HCT116 (cell line): ENCODE data around the gene TEX2. TPM values are rescaled to one million over a fixed set of nuclear protein-coding genes. Genes with fewer than 3 reads are reported as not detected.

Experiments used
- ATAC-seq: fragments of 200-7000 bp; cut with Tn5 transposase; 2 replicates; pipeline ENCODE4 v1.9.1; 2020; ENCODE audit warnings: mild to moderate bottlenecking, moderate library complexity
- BruUV-seq: library from RNA; stranded (reverse); fragments of 400-500 nt; replicated peaks from 2 replicates; lab custom pipeline; 2021; lab: Mats Ljungman, UMichigan
- CTCF ChIA-PET: fragments of 300-600 bp; sonication (Branson Sonifier 250); formaldehyde crosslinking; loops from one replicate; lab custom pipeline; 2021; ENCODE audit warnings: antibody characterized with exemption; lab: Charles Lee
- POLR2A ChIA-PET: fragments of 300-600, 350-600 bp; sonication (Branson Sonifier 250); formaldehyde crosslinking; loops from one replicate; lab custom pipeline; 2021; ENCODE audit warnings: antibody characterized with exemption; lab: Charles Lee
- RAD21 ChIA-PET, 2 experiments: fragments of 300-600 bp; sonication (Branson Sonifier 250); formaldehyde crosslinking; loops; one replicate each; lab custom pipeline; 2023; ENCODE audit warnings: low total read pairs in 2 of 2; ENCODE audit not compliant: uncharacterized antibody in 2 of 2, unreplicated experiment in 2 of 2, low non-redundant PET in 1 of 2; lab: Charles Lee
- DNase-seq: peaks from one replicate; pipeline ENCODE4 v3.0.0-alpha.2; 2010; ENCODE audit warnings: low read depth, low spot score
- H2AFZ ChIP-seq: fragments of 200-600 bp; shearing (Covaris generic), sonication (generic); 2 replicates; pipeline ENCODE4 v1.6.1; 2017; ENCODE audit warnings: low read depth, mixed run types, mixed read lengths, antibody characterized with exemption, low read length; ENCODE audit not compliant: poor library complexity, severe bottlenecking
- H3K27ac ChIP-seq: 2 replicates; pipeline ENCODE4 v1.5.1; 2012; ENCODE audit warnings: low read depth, low read length
- H3K27me3 ChIP-seq: fragments of 200-600 bp; sonication (generic); 2 replicates; pipeline ENCODE4 v1.6.1; 2016; ENCODE audit warnings: mixed run types, low read length, mixed read lengths; ENCODE audit not compliant: insufficient read depth
- H3K36me3 ChIP-seq, 2 experiments: fragments of 200-500 bp in 1 of 2; fragments of 200-600 bp in 1 of 2; sonication (Bioruptor generic) in 1 of 2; sonication (generic) in 1 of 2; 2 replicates each; pipeline versions ENCODE4 v1.5.1 to v1.6.1; 2014 to 2016; ENCODE audit warnings: low read length in 2 of 2, inconsistent platforms in 1 of 2, mixed read lengths in 1 of 2, mixed run types in 1 of 2; ENCODE audit not compliant: insufficient read depth in 2 of 2, control insufficient read depth in 1 of 2
- H3K4me1 ChIP-seq, 2 experiments: fragments of 200-600 bp in 1 of 2; sonication (generic) in 1 of 2; 2 replicates each; pipeline versions ENCODE4 v1.5.1 to v1.6.1; 2012 to 2017; ENCODE audit warnings: low read length in 2 of 2, inconsistent platforms in 1 of 2, mild to moderate bottlenecking in 1 of 2, mixed read lengths in 1 of 2, mixed run types in 1 of 2, moderate library complexity in 1 of 2; ENCODE audit not compliant: insufficient read depth in 2 of 2, control insufficient read depth in 1 of 2
- H3K4me2 ChIP-seq: fragments of 200-600 bp; sonication (generic); 2 replicates; pipeline ENCODE4 v1.6.1; 2017; ENCODE audit warnings: mixed run types, low read length, mixed read lengths
- H3K4me3 ChIP-seq, 2 experiments: fragments of 200-600 bp in 1 of 2; sonication (generic) in 1 of 2; replicated peaks in 1 of 2; 2 replicates each; pipeline ENCODE4 v1.5.1; 2011 to 2016; ENCODE audit warnings: low read length in 2 of 2, control low read depth in 1 of 2, low read depth in 1 of 2, mild to moderate bottlenecking in 1 of 2, mixed read lengths in 1 of 2, mixed run types in 1 of 2
- H3K79me2 ChIP-seq: fragments of 200-600 bp; sonication (generic); 2 replicates; pipeline ENCODE4 v1.6.1; 2017; ENCODE audit warnings: mild to moderate bottlenecking, mixed run types, low read length, moderate library complexity, mixed read lengths; ENCODE audit not compliant: insufficient read depth
- H3K9ac ChIP-seq: fragments of 200-600 bp; sonication (generic); 2 replicates; pipeline ENCODE4 v1.6.1; 2016; ENCODE audit warnings: low read length, mixed read lengths
- H3K9me2 ChIP-seq: fragments of 200-600 bp; sonication (generic), shearing (Covaris generic); 2 replicates; pipeline ENCODE4 v1.6.1; 2017; ENCODE audit warnings: mixed run types, mild to moderate bottlenecking, moderate library complexity; ENCODE audit not compliant: insufficient read depth
- H3K9me3 ChIP-seq, 2 experiments: fragments of 200-500 bp in 1 of 2; fragments of 200-600 bp in 1 of 2; sonication (Bioruptor generic) in 1 of 2; sonication (generic) in 1 of 2; 2 replicates each; pipeline ENCODE4 v1.6.1; 2014 to 2017; ENCODE audit warnings: low read length in 2 of 2, mixed read lengths in 2 of 2, inconsistent platforms in 1 of 2, low read depth in 1 of 2, mild to moderate bottlenecking in 1 of 2, mixed run types in 1 of 2, moderate library complexity in 1 of 2; ENCODE audit not compliant: control insufficient read depth in 1 of 2, insufficient read depth in 1 of 2
- H4K20me1 ChIP-seq: fragments of 200-600 bp; sonication (generic), shearing (Covaris generic); 2 replicates; pipeline ENCODE4 v1.6.1; 2017; ENCODE audit warnings: mixed run types, mild to moderate bottlenecking, moderate library complexity; ENCODE audit not compliant: insufficient read depth
- CBX3 ChIP-seq: IDR thresholded peaks from 2 replicates; pipeline ENCODE4 v1.6.1; 2012; ENCODE audit warnings: low read depth
- CEBPB ChIP-seq: IDR thresholded peaks from 2 replicates; pipeline ENCODE4 v1.6.1; 2012; ENCODE audit warnings: low read depth
- EGR1 ChIP-seq: IDR thresholded peaks from 2 replicates; pipeline ENCODE4 v1.6.1; 2012; ENCODE audit warnings: low read depth
- ELF1 ChIP-seq: IDR thresholded peaks from 2 replicates; pipeline ENCODE4 v1.6.1; 2012; ENCODE audit warnings: low read depth, borderline replicate concordance
- EZH2 ChIP-seq: fragments of 200-600 bp; sonication (generic); IDR thresholded peaks from 2 replicates; pipeline ENCODE4 v1.6.1; 2017; ENCODE audit warnings: antibody characterized with exemption, mixed run types
- EZH2phosphoT487 ChIP-seq: fragments of 200-600 bp; IDR thresholded peaks from 2 replicates; pipeline ENCODE4 v1.6.1; 2018; ENCODE audit warnings: antibody characterized with exemption, borderline replicate concordance
- JUND ChIP-seq: IDR thresholded peaks from 2 replicates; pipeline ENCODE4 v1.6.1; 2012
- POLR2A ChIP-seq: IDR thresholded peaks from 2 replicates; pipeline ENCODE4 v1.7.0; 2011; ENCODE audit warnings: borderline replicate concordance; ENCODE audit not compliant: insufficient read depth, insufficient read length; ENCODE audit errors: extremely low read depth
- POLR2AphosphoS5 ChIP-seq: IDR thresholded peaks from 2 replicates; pipeline ENCODE4 v1.6.1; 2011; ENCODE audit warnings: mild to moderate bottlenecking, low read depth, low read length, moderate library complexity
- SRF ChIP-seq: IDR thresholded peaks from 2 replicates; pipeline ENCODE4 v1.6.1; 2012; ENCODE audit warnings: low read depth
- TCF7L2 ChIP-seq: IDR thresholded peaks from 2 replicates; pipeline ENCODE4 v1.7.0; 2011; ENCODE audit warnings: borderline replicate concordance, inconsistent platforms; ENCODE audit not compliant: insufficient read depth, insufficient read length; ENCODE audit errors: extremely low read depth
- YY1 ChIP-seq: IDR thresholded peaks from 2 replicates; pipeline ENCODE4 v1.6.1; 2011; ENCODE audit warnings: low read length, low read depth, moderate library complexity, mild to moderate bottlenecking; ENCODE audit not compliant: insufficient replicate concordance; ENCODE audit errors: extremely low read depth
- ZFX ChIP-seq: fragments of 450-650 bp; IDR thresholded peaks from 2 replicates; pipeline ENCODE4 v1.6.1; 2017
- ZNF274 ChIP-seq: fragments of 200-500 bp; sonication (Bioruptor generic); IDR thresholded peaks from 2 replicates; pipeline ENCODE4 v1.6.1; 2014; ENCODE audit warnings: mild to moderate bottlenecking, low read depth, low read length, inconsistent platforms
- intact Hi-C: fragments of 100-400 bp; cut with micrococcal nuclease; formaldehyde crosslinking; loops from 2 replicates; pipeline ENCODE4 v1.10.0; 2022
- total RNA-seq: library from RNA; stranded (reverse); gene quantifications from one replicate; pipeline ENCODE4 v1.2.1, GENCODE V29; 2021; ENCODE audit not compliant: unreplicated experiment
- TF ChIP-seq, protein P1 (sequence below): IDR thresholded peaks from 2 replicates; pipeline ENCODE4 v1.6.1; 2012
- TF ChIP-seq, protein P2 (sequence below): IDR thresholded peaks from 2 replicates; pipeline ENCODE4 v1.6.1; 2011; ENCODE audit warnings: mild to moderate bottlenecking, low read length, moderate library complexity; ENCODE audit not compliant: insufficient replicate concordance; ENCODE audit errors: extremely low read depth
- TF ChIP-seq, protein P3 (sequence below): IDR thresholded peaks from 2 replicates; pipeline ENCODE4 v1.6.1; 2012; ENCODE audit warnings: low read depth
- TF ChIP-seq, protein P4 (sequence below), 3 experiments: fragments of 200-600 bp in 1 of 3; sonication (generic) in 1 of 3; IDR thresholded peaks in 2 of 3; conservative IDR thresholded peaks in 1 of 3; 2 replicates each; pipeline ENCODE4 v1.5.1; 2012 to 2017; ENCODE audit warnings: low read depth in 2 of 3, low read length in 2 of 3, antibody characterized with exemption in 1 of 3, borderline replicate concordance in 1 of 3, control low read depth in 1 of 3, mild to moderate bottlenecking in 1 of 3, mixed read lengths in 1 of 3, mixed run types in 1 of 3, moderate library complexity in 1 of 3; ENCODE audit not compliant: insufficient read depth in 1 of 3
- TF ChIP-seq, protein P5 (sequence below): IDR thresholded peaks from 2 replicates; pipeline ENCODE4 v1.6.1; 2012

The TEX2 gene
- total RNA-seq, 1 experiment from 2014 or later, result 24.6 TPM

DNA sequence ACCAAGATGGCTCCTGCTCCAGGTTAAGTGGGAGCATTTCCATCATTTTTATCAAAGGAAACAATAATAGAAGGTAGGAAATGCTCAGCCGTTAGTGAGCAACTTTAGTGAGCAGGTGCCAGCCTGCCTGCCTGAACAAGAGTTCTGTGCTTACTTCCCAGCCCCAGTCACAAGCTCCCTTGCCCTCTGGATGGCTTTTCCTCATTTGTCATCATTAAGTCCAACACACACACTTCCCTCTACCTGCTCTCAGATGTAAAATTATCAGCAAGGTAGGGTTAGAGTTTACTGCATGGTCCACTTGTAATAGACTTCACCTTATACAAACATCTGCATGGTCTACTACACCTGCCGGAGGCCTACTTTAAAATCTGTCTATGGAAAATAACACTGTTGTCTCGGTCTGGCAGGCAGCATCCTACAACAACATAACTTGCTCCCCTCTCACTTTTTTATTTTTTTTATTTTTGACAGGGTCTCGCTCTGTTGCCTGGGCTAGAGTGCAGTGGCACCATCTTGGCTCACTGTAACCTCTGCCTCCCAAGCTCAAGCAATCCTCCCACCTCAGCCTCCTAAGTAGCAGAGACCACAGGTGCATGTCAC, 12.7 kb downstream of the TEX2 start:
- RAD21 ChIA-PET, result no interaction called here
- no peaks in the 10 kb centered on the region for H3K36me3 ChIP-seq
- TF ChIP-seq CEBPB (no peak), YY1 (no peak), ZNF274 (no peak), POLR2A (no peak), ELF1 (no peak), EZH2 (no peak), POLR2AphosphoS5 (no peak), ZFX (no peak), EZH2phosphoT487 (no peak), JUND (no peak), SRF (no peak), EGR1 (no peak), TCF7L2 (no peak), CBX3 (no peak)
- TF ChIP-seq, protein P1, sequence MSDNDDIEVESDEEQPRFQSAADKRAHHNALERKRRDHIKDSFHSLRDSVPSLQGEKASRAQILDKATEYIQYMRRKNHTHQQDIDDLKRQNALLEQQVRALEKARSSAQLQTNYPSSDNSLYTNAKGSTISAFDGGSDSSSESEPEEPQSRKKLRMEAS, result no peak
- TF ChIP-seq, protein P2, sequence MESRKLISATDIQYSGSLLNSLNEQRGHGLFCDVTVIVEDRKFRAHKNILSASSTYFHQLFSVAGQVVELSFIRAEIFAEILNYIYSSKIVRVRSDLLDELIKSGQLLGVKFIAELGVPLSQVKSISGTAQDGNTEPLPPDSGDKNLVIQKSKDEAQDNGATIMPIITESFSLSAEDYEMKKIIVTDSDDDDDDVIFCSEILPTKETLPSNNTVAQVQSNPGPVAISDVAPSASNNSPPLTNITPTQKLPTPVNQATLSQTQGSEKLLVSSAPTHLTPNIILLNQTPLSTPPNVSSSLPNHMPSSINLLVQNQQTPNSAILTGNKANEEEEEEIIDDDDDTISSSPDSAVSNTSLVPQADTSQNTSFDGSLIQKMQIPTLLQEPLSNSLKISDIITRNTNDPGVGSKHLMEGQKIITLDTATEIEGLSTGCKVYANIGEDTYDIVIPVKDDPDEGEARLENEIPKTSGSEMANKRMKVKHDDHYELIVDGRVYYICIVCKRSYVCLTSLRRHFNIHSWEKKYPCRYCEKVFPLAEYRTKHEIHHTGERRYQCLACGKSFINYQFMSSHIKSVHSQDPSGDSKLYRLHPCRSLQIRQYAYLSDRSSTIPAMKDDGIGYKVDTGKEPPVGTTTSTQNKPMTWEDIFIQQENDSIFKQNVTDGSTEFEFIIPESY, result no peak
- TF ChIP-seq, protein P3, sequence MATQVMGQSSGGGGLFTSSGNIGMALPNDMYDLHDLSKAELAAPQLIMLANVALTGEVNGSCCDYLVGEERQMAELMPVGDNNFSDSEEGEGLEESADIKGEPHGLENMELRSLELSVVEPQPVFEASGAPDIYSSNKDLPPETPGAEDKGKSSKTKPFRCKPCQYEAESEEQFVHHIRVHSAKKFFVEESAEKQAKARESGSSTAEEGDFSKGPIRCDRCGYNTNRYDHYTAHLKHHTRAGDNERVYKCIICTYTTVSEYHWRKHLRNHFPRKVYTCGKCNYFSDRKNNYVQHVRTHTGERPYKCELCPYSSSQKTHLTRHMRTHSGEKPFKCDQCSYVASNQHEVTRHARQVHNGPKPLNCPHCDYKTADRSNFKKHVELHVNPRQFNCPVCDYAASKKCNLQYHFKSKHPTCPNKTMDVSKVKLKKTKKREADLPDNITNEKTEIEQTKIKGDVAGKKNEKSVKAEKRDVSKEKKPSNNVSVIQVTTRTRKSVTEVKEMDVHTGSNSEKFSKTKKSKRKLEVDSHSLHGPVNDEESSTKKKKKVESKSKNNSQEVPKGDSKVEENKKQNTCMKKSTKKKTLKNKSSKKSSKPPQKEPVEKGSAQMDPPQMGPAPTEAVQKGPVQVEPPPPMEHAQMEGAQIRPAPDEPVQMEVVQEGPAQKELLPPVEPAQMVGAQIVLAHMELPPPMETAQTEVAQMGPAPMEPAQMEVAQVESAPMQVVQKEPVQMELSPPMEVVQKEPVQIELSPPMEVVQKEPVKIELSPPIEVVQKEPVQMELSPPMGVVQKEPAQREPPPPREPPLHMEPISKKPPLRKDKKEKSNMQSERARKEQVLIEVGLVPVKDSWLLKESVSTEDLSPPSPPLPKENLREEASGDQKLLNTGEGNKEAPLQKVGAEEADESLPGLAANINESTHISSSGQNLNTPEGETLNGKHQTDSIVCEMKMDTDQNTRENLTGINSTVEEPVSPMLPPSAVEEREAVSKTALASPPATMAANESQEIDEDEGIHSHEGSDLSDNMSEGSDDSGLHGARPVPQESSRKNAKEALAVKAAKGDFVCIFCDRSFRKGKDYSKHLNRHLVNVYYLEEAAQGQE, result no peak
- TF ChIP-seq, protein P4, sequence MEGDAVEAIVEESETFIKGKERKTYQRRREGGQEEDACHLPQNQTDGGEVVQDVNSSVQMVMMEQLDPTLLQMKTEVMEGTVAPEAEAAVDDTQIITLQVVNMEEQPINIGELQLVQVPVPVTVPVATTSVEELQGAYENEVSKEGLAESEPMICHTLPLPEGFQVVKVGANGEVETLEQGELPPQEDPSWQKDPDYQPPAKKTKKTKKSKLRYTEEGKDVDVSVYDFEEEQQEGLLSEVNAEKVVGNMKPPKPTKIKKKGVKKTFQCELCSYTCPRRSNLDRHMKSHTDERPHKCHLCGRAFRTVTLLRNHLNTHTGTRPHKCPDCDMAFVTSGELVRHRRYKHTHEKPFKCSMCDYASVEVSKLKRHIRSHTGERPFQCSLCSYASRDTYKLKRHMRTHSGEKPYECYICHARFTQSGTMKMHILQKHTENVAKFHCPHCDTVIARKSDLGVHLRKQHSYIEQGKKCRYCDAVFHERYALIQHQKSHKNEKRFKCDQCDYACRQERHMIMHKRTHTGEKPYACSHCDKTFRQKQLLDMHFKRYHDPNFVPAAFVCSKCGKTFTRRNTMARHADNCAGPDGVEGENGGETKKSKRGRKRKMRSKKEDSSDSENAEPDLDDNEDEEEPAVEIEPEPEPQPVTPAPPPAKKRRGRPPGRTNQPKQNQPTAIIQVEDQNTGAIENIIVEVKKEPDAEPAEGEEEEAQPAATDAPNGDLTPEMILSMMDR (IDR thresholded peaks at IDR 0.05 in 2 of 3, conservative IDR thresholded peaks at IDR 0.05 in 1 of 3; ENCODE audit: borderline replicate concordance in 1 of 3, insufficient read depth in 1 of 3, low read depth in 2 of 3, low read length in 2 of 3), result no peak
- TF ChIP-seq, protein P5, sequence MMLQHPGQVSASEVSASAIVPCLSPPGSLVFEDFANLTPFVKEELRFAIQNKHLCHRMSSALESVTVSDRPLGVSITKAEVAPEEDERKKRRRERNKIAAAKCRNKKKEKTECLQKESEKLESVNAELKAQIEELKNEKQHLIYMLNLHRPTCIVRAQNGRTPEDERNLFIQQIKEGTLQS, result no peak
- TF ChIP-seq, all 23 proteins: peak for 0
- Histone ChIP-seq H3K4me1 (peaks cover 3 to 4% of the 10 kb centered on the region in 2 experiments; a peak in 2 of 4 replicates), H3K9me2 (no peaks in the 10 kb centered on the region), H3K9ac (no peak overlapping the region), H4K20me1 (no peaks in the 10 kb centered on the region), H3K9me3 (no peaks in the 10 kb centered on the region), H2AFZ (no peak overlapping the region), H3K79me2 (peaks cover 56% of the 10 kb centered on the region), H3K27ac (no peak overlapping the region), H3K27me3 (no peaks in the 10 kb centered on the region), H3K4me2 (no peak overlapping the region), H3K4me3 (no peak overlapping the region)
- ATAC-seq, result no peak
- intact Hi-C loops, result no loop called here
- DNase-seq, result no peak
- BruUV-seq, result no TSS peak
- ChIA-PET POLR2A (interaction anchor here (1.4 kb wide), 1 partner anchor 14 kb away, joined by 3 read pairs; no protein-coding TSS in a partner anchor), CTCF (no interaction called here)
